Tibial artery (tissue), 4 donors: ENCODE results near the gene FIGNL1.

Experiments
- DNase-seq, 2 donors: peaks; one replicate each; pipeline ENCODE4 v3.0.0-alpha.2; 2019
- H3K27ac ChIP-seq, 2 donors: fragments of 200-600 bp; sonication (generic) in 1 of 2; 1 replicate in 1 of 2; 2 replicates in 1 of 2; pipeline ENCODE4 v1.5.1; 2018 to 2019; ENCODE audit warnings: mild to moderate bottlenecking in 1 of 2
- H3K27me3 ChIP-seq, 2 donors: fragments of 200-600 bp; sonication (generic) in 1 of 2; one replicate each; pipeline versions ENCODE4 v1.5.1 to v1.6.0; 2016 to 2019
- H3K36me3 ChIP-seq, 3 donors: fragments of 200-600 bp; sonication (generic) in 2 of 3; one replicate each; pipeline ENCODE4 v1.5.1; 2016 to 2019; ENCODE audit warnings: mild to moderate bottlenecking in 2 of 3
- H3K4me1 ChIP-seq, 4 donors: fragments of 200-600 bp; sonication (generic) in 2 of 4; 1 replicate in 3 of 4; 2 replicates in 1 of 4; pipeline ENCODE4 v1.5.1; 2016 to 2019
- H3K4me3 ChIP-seq, 2 donors: fragments of 200-600 bp; sonication (generic) in 1 of 2; 1 replicate in 1 of 2; 2 replicates in 1 of 2; pipeline ENCODE4 v1.5.1; 2018 to 2019; ENCODE audit warnings: mild to moderate bottlenecking in 2 of 2
- H3K9me3 ChIP-seq, 3 donors: fragments of 200-600 bp; sonication (generic) in 1 of 3; one replicate each; pipeline ENCODE4 v1.5.1; 2016 to 2019
- CTCF ChIP-seq, 2 experiments: fragments of 200-600 bp in 1 of 2; fragments of 450-650 bp in 1 of 2; IDR thresholded peaks; one replicate each; pipeline ENCODE4 v1.5.1; 2017 to 2019; ENCODE audit warnings: antibody characterized with exemption in 2 of 2, mild to moderate bottlenecking in 1 of 2, moderate library complexity in 1 of 2
- intact Hi-C: fragments of 100-400 bp; cut with DNase I; formaldehyde crosslinking; loops from one replicate; pipeline ENCODE4 v1.15.0; 2023; ENCODE audit warnings: low total_unique reads

The FIGNL1 gene

DNA sequence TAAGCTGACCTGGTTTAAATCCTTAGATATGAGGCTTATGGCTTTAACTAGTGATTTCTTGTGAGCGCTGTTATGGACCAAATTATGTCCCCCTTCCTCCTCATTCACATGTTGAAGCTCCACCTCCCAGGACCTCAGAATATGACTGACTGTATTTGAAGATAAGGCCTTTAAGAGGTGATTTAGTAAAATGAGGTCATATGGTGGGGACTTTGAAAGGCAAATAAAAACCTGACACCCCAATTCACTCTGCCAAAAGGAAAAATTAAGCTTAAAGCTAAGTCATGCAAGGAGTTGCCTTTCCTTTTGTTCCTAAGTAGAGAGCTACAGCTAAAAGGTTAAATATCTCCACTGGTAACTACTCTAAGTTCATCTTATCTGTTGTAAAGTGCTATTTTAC, 36.4 kb upstream of the FIGNL1 start:
- no peak overlapping the region for H3K27ac ChIP-seq
- no peaks in the 10 kb centered on the region for H3K4me1 ChIP-seq

GRCh38 chr7:50481867-50482266, 31.7 kb upstream of the FIGNL1 start:
- no peak for DNase-seq
- no peak overlapping the region for H3K27ac ChIP-seq
- H3K4me1 ChIP-seq: no peaks in the 10 kb centered on the region
- TF ChIP-seq CTCF (IDR thresholded peaks at IDR 0.05): no peak
- no peaks in the 10 kb centered on the region for H3K36me3 ChIP-seq
- no peaks in the 10 kb centered on the region for H3K9me3 ChIP-seq
- intact Hi-C loops: no loop called here
- no peaks in the 10 kb centered on the region for H3K27me3 ChIP-seq
- no peak overlapping the region for H3K4me3 ChIP-seq

More for the DNA sequence above, 36.4 kb upstream of the FIGNL1 start:
- intact Hi-C loops: no loop called here
- no peak overlapping the region for H3K4me3 ChIP-seq
- H3K9me3 ChIP-seq: no peaks in the 10 kb centered on the region
- H3K27me3 ChIP-seq: no peaks in the 10 kb centered on the region
- H3K36me3 ChIP-seq: no peaks in the 10 kb centered on the region
- no peak for TF ChIP-seq CTCF (IDR thresholded peaks at IDR 0.05)
- no peak for DNase-seq

DNA sequence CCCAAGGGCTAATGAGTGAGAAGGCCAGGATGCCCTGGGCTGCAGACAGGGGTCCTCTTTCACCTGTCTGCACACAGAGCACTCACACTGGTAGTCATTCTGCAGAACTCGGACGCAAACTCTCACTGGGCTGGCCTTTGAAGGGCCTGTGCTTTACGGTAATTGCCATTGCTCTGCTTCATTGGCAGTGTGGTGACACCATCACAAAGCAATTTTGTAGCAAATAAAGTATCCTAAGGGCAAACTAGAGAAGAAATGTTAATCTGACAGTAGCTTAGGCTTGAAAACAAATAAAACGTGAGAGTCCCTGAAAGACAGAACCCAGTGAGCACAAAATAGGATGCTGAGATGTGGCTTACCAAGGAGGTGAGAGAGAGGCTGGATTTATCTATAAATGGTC, 30.6 kb upstream of the FIGNL1 start:
- H3K9me3 ChIP-seq: no peaks in the 10 kb centered on the region
- intact Hi-C loops: no loop called here
- no peak overlapping the region for H3K27ac ChIP-seq
- H3K4me1 ChIP-seq: no peaks in the 10 kb centered on the region
- TF ChIP-seq CTCF (IDR thresholded peaks at IDR 0.05): no peak
- H3K36me3 ChIP-seq: no peaks in the 10 kb centered on the region
- no peaks in the 10 kb centered on the region for H3K27me3 ChIP-seq
- DNase-seq: no peak
- no peak overlapping the region for H3K4me3 ChIP-seq

DNA sequence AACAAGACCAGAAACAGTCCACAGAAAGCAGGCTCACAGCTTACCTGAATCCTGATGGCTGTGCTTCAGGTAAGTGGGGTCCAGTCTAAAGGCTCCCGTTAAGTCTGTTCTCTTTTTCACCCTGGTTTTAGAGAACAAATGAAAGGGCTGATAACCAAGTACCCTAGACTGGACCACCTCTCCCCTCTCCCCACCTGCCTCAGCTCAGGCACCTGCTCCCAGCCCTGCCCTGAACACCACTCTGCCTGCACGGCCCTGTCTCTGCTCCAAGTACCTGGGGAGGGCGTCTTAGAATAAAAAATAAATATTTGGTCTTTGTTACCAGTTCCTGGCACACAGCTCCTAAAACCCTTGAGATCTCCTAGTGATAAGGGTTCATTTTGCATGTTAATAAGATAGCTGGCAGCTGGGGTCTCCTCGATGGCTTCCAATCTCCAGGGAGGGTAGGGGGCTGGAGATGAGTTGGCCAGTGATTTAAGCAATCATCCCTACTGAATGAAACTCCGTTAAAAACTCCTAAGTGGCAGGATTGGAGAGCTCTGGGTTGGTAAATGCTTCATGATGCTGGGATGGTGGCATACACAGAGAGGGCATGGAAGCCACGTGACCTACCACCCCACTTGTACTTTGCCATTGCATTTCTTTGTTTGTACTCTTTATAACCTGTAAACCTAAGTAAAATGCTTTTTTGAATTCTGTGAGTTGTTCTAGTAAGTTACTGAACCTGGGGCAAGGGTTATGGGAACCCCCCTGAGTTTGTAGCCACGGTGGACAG, 29.8 kb upstream of the FIGNL1 start:
- intact Hi-C loops: no loop called here
- Histone ChIP-seq H3K4me3 (no peak overlapping the region), H3K27ac (no peak overlapping the region), H3K36me3 (no peaks in the 10 kb centered on the region), H3K9me3 (no peaks in the 10 kb centered on the region), H3K27me3 (no peaks in the 10 kb centered on the region), H3K4me1 (no peaks in the 10 kb centered on the region)
- DNase-seq: no peak
- TF ChIP-seq CTCF (IDR thresholded peaks at IDR 0.05): no peak

- Histone ChIP-seq H3K36me3 (no peaks in the 10 kb centered on the region), H3K9me3 (no peaks in the 10 kb centered on the region), H3K4me1 (peaks cover 0 to 9% (median 5%) of the 10 kb centered on the region in 4 donors), H3K4me3 (no peak overlapping the region), H3K27ac (no peak overlapping the region), H3K27me3 (no peaks in the 10 kb centered on the region)
- intact Hi-C loops: no loop called here
- no peak for TF ChIP-seq CTCF (IDR thresholded peaks at IDR 0.05)
- no peak for DNase-seq
Observed at GRCh38 chr7:50477640-50478039, 27.5 kb upstream of the FIGNL1 start.
